Measurements from ENCODE around the gene PGK1.
"Not testable (repeated sequence)": the region's sequence is repeated elsewhere in the genome, so short reads cannot be mapped to it uniquely, and the experiment has no call there.

The PGK1 gene

DNA sequence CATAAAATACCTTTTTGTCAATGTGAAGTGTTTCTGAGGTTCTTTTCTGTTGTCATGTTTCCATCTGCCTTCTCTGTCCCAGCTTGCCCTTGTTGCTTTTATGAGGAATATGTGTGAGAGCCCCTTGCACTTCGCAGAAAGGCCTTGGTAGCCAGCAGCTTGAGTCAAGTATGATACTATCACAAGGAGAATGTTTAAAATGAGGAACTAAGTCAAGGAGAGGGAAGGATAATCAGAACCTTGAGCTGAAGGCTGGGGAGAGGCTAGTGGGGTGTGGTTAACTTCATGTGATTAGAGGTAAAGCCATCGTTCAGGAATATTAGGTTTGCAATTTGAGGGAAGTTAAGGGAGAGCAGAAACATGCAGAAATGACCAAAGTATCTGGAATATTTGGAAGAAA, 12.7 kb downstream of the PGK1 start:
- no peak overlapping the region for H3K4me3 ChIP-seq (ENCODE audit: extremely low read depth, insufficient read depth, low read length, poor library complexity, severe bottlenecking)
- H3K36me3 ChIP-seq (ENCODE audit: control insufficient read depth, insufficient read depth, low read length) = peaks cover 78% of the 10 kb centered on the region
- H3K4me1 ChIP-seq (ENCODE audit: control insufficient read depth, insufficient read depth, low read length, poor library complexity, severe bottlenecking) = no peaks in the 10 kb centered on the region
- no peaks in the 10 kb centered on the region for H3K9me3 ChIP-seq (ENCODE audit: control insufficient read depth, low read length)
- 100% methylated on average over 1 of the region's 2 CpGs; no CpG with 5 or more reads in 1 of the 2 experiments for WGBS, 2 experiments (ENCODE audit: insufficient coverage in 2 of 2)
- no peak overlapping the region for H3K27ac ChIP-seq (ENCODE audit: low read depth, low read length, severe bottlenecking)

DNA sequence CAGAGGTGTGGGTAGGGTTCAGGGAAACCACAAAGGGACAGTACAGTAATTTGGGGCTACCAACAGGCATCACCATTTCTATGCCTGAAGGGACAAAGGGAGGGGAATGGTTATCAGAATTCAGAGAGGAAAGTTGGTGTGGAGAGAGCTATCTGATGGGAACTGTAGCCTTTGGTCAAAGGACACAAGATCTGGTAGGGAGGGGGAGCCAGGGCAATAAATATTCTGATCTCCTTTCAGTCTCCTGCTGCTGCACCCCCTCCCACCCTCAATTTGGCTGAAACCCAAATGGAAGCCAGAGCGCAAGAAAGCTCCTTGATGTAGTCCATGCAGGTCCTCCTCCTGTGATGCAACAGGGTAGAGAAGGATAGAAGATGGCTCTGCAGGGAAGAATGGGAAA, 14.6 kb downstream of the PGK1 start:
- Histone ChIP-seq H3K27ac (ENCODE audit: low read depth, low read length, severe bottlenecking) (no peak overlapping the region), H3K4me1 (ENCODE audit: control insufficient read depth, insufficient read depth, low read length, poor library complexity, severe bottlenecking) (no peaks in the 10 kb centered on the region), H3K36me3 (ENCODE audit: control insufficient read depth, insufficient read depth, low read length) (peaks cover 80% of the 10 kb centered on the region), H3K4me3 (ENCODE audit: extremely low read depth, insufficient read depth, low read length, poor library complexity, severe bottlenecking) (no peak overlapping the region), H3K9me3 (ENCODE audit: control insufficient read depth, low read length) (no peaks in the 10 kb centered on the region)
- WGBS, 2 experiments (ENCODE audit: insufficient coverage in 2 of 2) = no CpG with 5 or more reads among the region's 1 CpG

DNA sequence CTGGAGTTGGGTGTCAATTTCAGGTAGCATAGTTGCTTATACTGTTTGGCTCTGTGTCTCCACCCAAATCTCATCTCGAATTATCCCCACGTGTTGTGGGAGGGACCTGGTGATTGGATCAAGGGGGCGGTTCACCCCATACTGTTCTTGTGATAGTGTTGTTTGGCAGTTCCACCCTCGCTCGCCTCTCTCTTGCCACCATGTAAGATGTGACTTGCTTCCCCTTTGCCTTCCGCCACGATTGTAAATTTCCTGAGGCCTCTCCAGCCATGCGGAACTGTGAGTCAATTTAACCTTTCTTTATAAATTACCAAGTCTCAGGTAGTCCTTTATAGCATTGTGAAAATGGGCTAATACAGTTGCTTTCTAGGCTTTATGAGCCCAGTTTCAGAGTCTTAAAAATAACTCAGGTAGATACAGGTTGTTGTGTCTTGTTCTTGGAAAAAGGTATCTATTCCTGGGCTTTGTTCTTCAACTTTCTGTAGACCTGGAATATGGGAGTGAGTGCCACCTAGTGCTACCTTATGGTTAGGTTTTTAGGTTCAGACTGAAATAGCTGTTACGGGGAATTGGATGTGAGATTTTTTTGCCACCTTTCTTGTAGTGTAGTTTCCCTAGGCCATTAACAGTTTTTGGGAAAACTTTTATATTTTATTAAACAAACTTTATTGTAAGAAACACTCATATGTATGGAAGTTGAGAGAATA, 15.6 kb downstream of the PGK1 start:
- Histone ChIP-seq H3K4me1 (ENCODE audit: control insufficient read depth, insufficient read depth, low read length, poor library complexity, severe bottlenecking) (no peaks in the 10 kb centered on the region), H3K36me3 (ENCODE audit: control insufficient read depth, insufficient read depth, low read length) (peaks cover 77% of the 10 kb centered on the region), H3K4me3 (ENCODE audit: extremely low read depth, insufficient read depth, low read length, poor library complexity, severe bottlenecking) (no peak overlapping the region), H3K27ac (ENCODE audit: low read depth, low read length, severe bottlenecking) (no peak overlapping the region), H3K9me3 (ENCODE audit: control insufficient read depth, low read length) (no peaks in the 10 kb centered on the region)
- 90 to 100% methylated on average over 2 of the region's 9 CpGs for WGBS, 2 experiments (ENCODE audit: insufficient coverage in 2 of 2)

DNA sequence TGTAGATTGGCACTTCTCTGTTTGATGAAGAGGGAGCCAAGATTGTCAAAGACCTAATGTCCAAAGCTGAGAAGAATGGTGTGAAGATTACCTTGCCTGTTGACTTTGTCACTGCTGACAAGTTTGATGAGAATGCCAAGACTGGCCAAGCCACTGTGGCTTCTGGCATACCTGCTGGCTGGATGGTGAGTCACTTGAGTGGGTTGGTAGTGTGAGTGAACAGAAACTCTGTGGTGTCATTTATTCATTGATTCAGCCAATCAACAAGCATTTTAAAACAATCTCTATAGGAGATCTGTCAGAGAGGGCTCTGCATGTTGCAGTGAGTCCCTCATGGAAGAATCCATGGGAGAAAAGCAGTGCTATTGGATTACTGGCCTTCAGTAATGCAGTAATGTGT, 19.1 kb downstream of the PGK1 start:
- no peaks in the 10 kb centered on the region for H3K4me1 ChIP-seq (ENCODE audit: control insufficient read depth, insufficient read depth, low read length, poor library complexity, severe bottlenecking)
- peaks cover 75% of the 10 kb centered on the region for H3K36me3 ChIP-seq (ENCODE audit: control insufficient read depth, insufficient read depth, low read length)
- H3K4me3 ChIP-seq (ENCODE audit: extremely low read depth, insufficient read depth, low read length, poor library complexity, severe bottlenecking) = no peak overlapping the region
- H3K9me3 ChIP-seq (ENCODE audit: control insufficient read depth, low read length) = no peaks in the 10 kb centered on the region
- no peak overlapping the region for H3K27ac ChIP-seq (ENCODE audit: low read depth, low read length, severe bottlenecking)

- Histone ChIP-seq H3K27ac (ENCODE audit: low read depth, low read length, severe bottlenecking) (no peak overlapping the region), H3K4me1 (ENCODE audit: control insufficient read depth, insufficient read depth, low read length, poor library complexity, severe bottlenecking) (no peaks in the 10 kb centered on the region), H3K4me3 (ENCODE audit: extremely low read depth, insufficient read depth, low read length, poor library complexity, severe bottlenecking) (no peak overlapping the region), H3K9me3 (ENCODE audit: control insufficient read depth, low read length) (no peaks in the 10 kb centered on the region), H3K36me3 (ENCODE audit: control insufficient read depth, insufficient read depth, low read length) (peaks cover 72% of the 10 kb centered on the region)
- 83% methylated on average over 1 of the region's 2 CpGs; no CpG with 5 or more reads in 1 of the 2 experiments for WGBS, 2 experiments (ENCODE audit: insufficient coverage in 2 of 2)
These were observed 20.3 kb downstream of the PGK1 start for GRCh38 chrX:78124307-78124706.

DNA sequence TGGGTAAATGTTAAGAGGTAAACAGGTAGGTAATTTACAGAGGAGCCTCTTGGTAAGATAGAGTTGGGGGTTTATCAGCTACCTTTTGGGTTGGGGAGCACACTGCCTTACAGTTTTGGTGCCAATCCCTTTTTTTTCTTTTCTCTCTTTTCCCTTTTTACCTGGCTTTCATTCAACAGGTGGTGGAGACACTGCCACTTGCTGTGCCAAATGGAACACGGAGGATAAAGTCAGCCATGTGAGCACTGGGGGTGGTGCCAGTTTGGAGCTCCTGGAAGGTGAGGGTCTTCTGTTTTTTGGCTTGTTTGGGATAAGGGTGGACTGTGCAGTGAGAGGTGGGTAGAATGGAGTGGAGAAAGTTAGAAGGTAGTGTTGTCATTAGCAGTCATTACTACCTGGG, 21.1 kb downstream of the PGK1 start:
- no CpG with 5 or more reads among the region's 1 CpG for WGBS, 2 experiments (ENCODE audit: insufficient coverage in 2 of 2)
- Histone ChIP-seq H3K4me1 (ENCODE audit: control insufficient read depth, insufficient read depth, low read length, poor library complexity, severe bottlenecking) (no peaks in the 10 kb centered on the region), H3K27ac (ENCODE audit: low read depth, low read length, severe bottlenecking) (no peak overlapping the region), H3K4me3 (ENCODE audit: extremely low read depth, insufficient read depth, low read length, poor library complexity, severe bottlenecking) (no peak overlapping the region), H3K9me3 (ENCODE audit: control insufficient read depth, low read length) (no peaks in the 10 kb centered on the region), H3K36me3 (ENCODE audit: control insufficient read depth, insufficient read depth, low read length) (peaks cover 66% of the 10 kb centered on the region)

DNA sequence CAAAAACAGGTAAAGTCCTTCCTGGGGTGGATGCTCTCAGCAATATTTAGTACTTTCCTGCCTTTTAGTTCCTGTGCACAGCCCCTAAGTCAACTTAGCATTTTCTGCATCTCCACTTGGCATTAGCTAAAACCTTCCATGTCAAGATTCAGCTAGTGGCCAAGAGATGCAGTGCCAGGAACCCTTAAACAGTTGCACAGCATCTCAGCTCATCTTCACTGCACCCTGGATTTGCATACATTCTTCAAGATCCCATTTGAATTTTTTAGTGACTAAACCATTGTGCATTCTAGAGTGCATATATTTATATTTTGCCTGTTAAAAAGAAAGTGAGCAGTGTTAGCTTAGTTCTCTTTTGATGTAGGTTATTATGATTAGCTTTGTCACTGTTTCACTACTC, 21.7 kb downstream of the PGK1 start:
- H3K9me3 ChIP-seq (ENCODE audit: control insufficient read depth, low read length); H3K4me3 ChIP-seq (ENCODE audit: extremely low read depth, insufficient read depth, low read length, poor library complexity, severe bottlenecking); H3K4me1 ChIP-seq (ENCODE audit: control insufficient read depth, insufficient read depth, low read length, poor library complexity, severe bottlenecking); H3K27ac ChIP-seq (ENCODE audit: low read depth, low read length, severe bottlenecking): not testable (repeated sequence)
- H3K36me3 ChIP-seq (ENCODE audit: control insufficient read depth, insufficient read depth, low read length) = peaks cover 68% of the 10 kb centered on the region

- Histone ChIP-seq H3K27ac (ENCODE audit: low read depth, low read length, severe bottlenecking) (no peak overlapping the region), H3K36me3 (ENCODE audit: control insufficient read depth, insufficient read depth, low read length) (peaks cover 44% of the 10 kb centered on the region), H3K4me3 (ENCODE audit: extremely low read depth, insufficient read depth, low read length, poor library complexity, severe bottlenecking) (no peak overlapping the region), H3K9me3 (ENCODE audit: control insufficient read depth, low read length) (no peaks in the 10 kb centered on the region), H3K4me1 (ENCODE audit: control insufficient read depth, insufficient read depth, low read length, poor library complexity, severe bottlenecking) (no peaks in the 10 kb centered on the region)
These were observed 25.7 kb downstream of the PGK1 start for GRCh38 chrX:78129714-78130113.

- Histone ChIP-seq H3K36me3 (ENCODE audit: control insufficient read depth, insufficient read depth, low read length) (peaks cover 37% of the 10 kb centered on the region), H3K4me1 (ENCODE audit: control insufficient read depth, insufficient read depth, low read length, poor library complexity, severe bottlenecking) (no peaks in the 10 kb centered on the region), H3K9me3 (ENCODE audit: control insufficient read depth, low read length) (no peaks in the 10 kb centered on the region), H3K27ac (ENCODE audit: low read depth, low read length, severe bottlenecking) (no peak overlapping the region), H3K4me3 (ENCODE audit: extremely low read depth, insufficient read depth, low read length, poor library complexity, severe bottlenecking) (no peak overlapping the region)
- no CpG with 5 or more reads among the region's 1 CpG for WGBS, 2 experiments (ENCODE audit: insufficient coverage in 2 of 2)
These were observed 26.3 kb downstream of the PGK1 start for GRCh38 chrX:78130396-78130795.

DNA sequence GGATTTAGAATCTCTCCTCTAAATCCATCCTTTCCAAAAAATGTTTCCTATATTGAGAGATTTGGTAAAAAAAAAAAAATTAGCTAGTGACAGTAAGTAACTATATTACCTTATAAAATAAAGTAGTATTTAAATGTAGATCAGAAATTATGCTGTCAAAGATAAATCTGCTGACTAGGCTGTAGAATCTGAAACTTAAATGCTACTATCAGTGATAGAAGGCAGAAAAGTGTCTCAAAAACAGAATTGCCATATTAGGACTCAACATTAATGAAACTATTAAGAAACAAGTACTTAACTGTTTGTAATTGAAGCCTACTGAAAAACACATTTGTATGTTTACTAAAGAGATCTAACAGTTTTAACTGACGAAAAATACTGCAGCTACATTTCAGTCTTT, 27.1 kb downstream of the PGK1 start:
- Histone ChIP-seq H3K36me3 (ENCODE audit: control insufficient read depth, insufficient read depth, low read length) (peaks cover 32% of the 10 kb centered on the region), H3K4me1 (ENCODE audit: control insufficient read depth, insufficient read depth, low read length, poor library complexity, severe bottlenecking) (no peaks in the 10 kb centered on the region), H3K4me3 (ENCODE audit: extremely low read depth, insufficient read depth, low read length, poor library complexity, severe bottlenecking) (no peak overlapping the region), H3K9me3 (ENCODE audit: control insufficient read depth, low read length) (no peaks in the 10 kb centered on the region), H3K27ac (ENCODE audit: low read depth, low read length, severe bottlenecking) (no peak overlapping the region)
- no CpG with 5 or more reads among the region's 1 CpG for WGBS, 2 experiments (ENCODE audit: insufficient coverage in 2 of 2)

DNA sequence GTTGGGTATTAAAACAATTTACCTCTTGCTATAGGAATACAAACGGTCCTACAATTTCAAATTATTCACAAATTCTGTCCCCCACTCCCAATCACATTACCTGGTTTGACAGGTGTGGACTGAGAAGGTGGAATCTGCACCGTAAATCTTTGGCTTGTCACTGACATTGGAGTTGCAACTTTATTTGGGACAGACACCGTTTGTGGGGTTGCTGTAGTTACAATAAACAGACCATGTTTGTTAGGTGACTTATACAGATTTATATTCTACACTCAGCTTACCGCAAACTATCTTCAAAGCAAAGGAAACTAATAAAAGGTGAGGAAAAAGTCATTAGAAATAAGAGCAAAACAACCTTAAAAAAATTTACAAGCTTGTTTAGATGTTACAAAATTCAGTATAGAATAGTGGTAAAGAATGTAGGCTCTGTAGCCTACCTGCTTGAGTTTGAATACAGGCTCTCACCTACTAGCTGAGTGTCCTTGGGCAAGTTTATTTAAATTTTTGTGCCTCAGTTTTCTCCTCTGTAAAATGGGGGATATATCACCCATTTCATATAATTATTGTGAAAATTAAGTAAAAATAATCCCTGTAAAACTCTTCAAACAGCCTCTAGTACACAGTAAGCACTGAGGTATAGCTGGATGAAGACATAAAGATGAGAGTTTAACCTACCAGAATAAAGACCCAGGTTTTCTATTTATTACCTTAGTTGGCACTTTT, 29.4 kb downstream of the PGK1 start:
- WGBS, 2 experiments (ENCODE audit: insufficient coverage in 2 of 2) = no CpG with 5 or more reads among the region's 4 CpGs
- peaks cover 14% of the 10 kb centered on the region for H3K36me3 ChIP-seq (ENCODE audit: control insufficient read depth, insufficient read depth, low read length)

More for the DNA sequence above, 29.4 kb downstream of the PGK1 start:
- Histone ChIP-seq H3K4me1 (ENCODE audit: control insufficient read depth, insufficient read depth, low read length, poor library complexity, severe bottlenecking) (no peaks in the 10 kb centered on the region), H3K4me3 (ENCODE audit: extremely low read depth, insufficient read depth, low read length, poor library complexity, severe bottlenecking) (no peak overlapping the region), H3K27ac (ENCODE audit: low read depth, low read length, severe bottlenecking) (no peak overlapping the region), H3K9me3 (ENCODE audit: control insufficient read depth, low read length) (no peaks in the 10 kb centered on the region)
